HG02798 (cell line): ENCODE results near the gene RHO.
"Not testable (repeated sequence)": the region's sequence is repeated elsewhere in the genome, so short reads cannot be mapped to it uniquely, and the experiment has no call there.

Experiments used
- ATAC-seq: cut with Tn5 transposase; IDR thresholded peaks from one replicate; pipeline ENCODE4 v1.9.1; 2021; ENCODE audit warnings: mild to moderate bottlenecking; ENCODE audit not compliant: unreplicated experiment, poor library complexity

Gene RHO

GRCh38 chr3:129539206-129539605 lies 10.8 kb downstream of the RHO start:
- ATAC-seq = no peak

- ATAC-seq = no peak
Measured at GRCh38 chr3:129540776-129541516, 12.5 kb downstream of the RHO start.

- ATAC-seq = no peak
Measured at GRCh38 chr3:129542747-129543146, 14.3 kb downstream of the RHO start.

- ATAC-seq = no peak
Measured at GRCh38 chr3:129543156-129543790, 14.8 kb downstream of the RHO start, which contains the start of gene H1-8. Gene H1-8, plus strand, starts transcription at chr3:129543175. Its CDS starts 44 bp downstream, at chr3:129543219.

- no peak for ATAC-seq
Measured at GRCh38 chr3:129543999-129544398, 15.6 kb downstream of the RHO start.

- ATAC-seq = not testable (repeated sequence)
Measured at GRCh38 chr3:129545951-129546350, 17.5 kb downstream of the RHO start.

- ATAC-seq = no peak
Measured at GRCh38 chr3:129547241-129547640, 18.8 kb downstream of the RHO start.

GRCh38 chr3:129548104-129548965 lies 19.9 kb downstream of the RHO start:
- ATAC-seq = no peak

GRCh38 chr3:129549006-129549800 lies 20.8 kb downstream of the RHO start:
- no peak for ATAC-seq

GRCh38 chr3:129549805-129550204 lies 21.4 kb downstream of the RHO start:
- no peak for ATAC-seq

- no peak for ATAC-seq
Measured at GRCh38 chr3:129552287-129553050, 24.0 kb downstream of the RHO start.

- no peak for ATAC-seq
Measured at GRCh38 chr3:129553171-129553570, 24.7 kb downstream of the RHO start.

GRCh38 chr3:129553719-129554118 lies 25.3 kb downstream of the RHO start:
- ATAC-seq = no peak

- ATAC-seq = no peak
Measured at GRCh38 chr3:129554356-129555152, 26.1 kb downstream of the RHO start.

GRCh38 chr3:129555153-129555550 lies 26.7 kb downstream of the RHO start:
- ATAC-seq = no peak

- ATAC-seq = no peak
Measured at GRCh38 chr3:129555616-129556357, 27.3 kb downstream of the RHO start.

- no peak for ATAC-seq
Measured at GRCh38 chr3:129556358-129556695, 27.9 kb downstream of the RHO start.

- no peak for ATAC-seq
Measured at GRCh38 chr3:129556890-129557547, 28.6 kb downstream of the RHO start.
